Measurements from ENCODE around the gene FMC1. TPM values are rescaled to one million over a fixed set of nuclear protein-coding genes. Genes with fewer than 3 reads are reported as not detected.

The FMC1 gene
- polyA plus RNA-seq, 3 donors from 2014 or later: 35.9 to 59.9 (median 37.2) TPM

DNA sequence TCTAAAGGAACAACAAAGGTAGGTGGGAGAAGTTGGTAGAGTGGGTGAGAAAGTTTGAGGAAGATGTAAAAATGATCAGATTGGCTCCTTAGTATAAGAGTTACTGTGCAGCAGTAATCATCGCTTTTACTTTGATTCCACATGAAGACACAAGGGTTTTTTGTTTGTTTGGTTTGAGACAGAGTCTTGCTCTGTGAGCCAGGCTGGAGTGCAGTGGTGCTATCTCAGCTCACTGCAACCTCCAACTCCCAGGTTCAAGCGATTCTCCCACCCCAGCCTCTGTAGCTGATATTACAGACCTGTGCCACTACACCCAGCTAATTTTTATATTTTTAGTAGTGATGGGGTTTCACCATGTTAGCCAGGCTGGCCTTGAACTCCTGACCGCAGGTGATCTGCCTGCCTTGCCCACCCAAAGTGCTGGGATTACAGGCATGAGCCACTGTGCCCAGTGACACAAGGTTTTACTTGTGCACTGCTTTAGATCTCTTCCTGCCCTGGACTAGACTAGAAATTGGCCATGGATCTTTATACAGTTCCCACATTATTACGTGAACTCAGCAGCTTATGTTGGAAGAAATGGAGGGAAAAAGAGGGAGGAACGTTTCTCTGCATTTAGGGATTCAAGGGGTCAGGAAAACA lies 29.3 kb downstream of the FMC1 start:
- peaks cover 0 to 1% (median 0%) of the 10 kb centered on the region in 3 donors for H3K27me3 Mint-ChIP-seq (ENCODE audit: low read depth in 3 of 3)
- H3K4me1 Mint-ChIP-seq: peaks cover 59 to 93% of the 10 kb centered on the region in 2 donors
- no peak for DNase-seq
- H3K9me3 Mint-ChIP-seq: no peaks in the 10 kb centered on the region
- H3K27ac Mint-ChIP-seq: peak overlapping the region in 2 of 6 donors; percentile 4 to 68
- no peak overlapping the region for H3K4me3 Mint-ChIP-seq
- peaks cover 0 to 4% (median 0%) of the 10 kb centered on the region in 3 donors for H3K36me3 Mint-ChIP-seq

DNA sequence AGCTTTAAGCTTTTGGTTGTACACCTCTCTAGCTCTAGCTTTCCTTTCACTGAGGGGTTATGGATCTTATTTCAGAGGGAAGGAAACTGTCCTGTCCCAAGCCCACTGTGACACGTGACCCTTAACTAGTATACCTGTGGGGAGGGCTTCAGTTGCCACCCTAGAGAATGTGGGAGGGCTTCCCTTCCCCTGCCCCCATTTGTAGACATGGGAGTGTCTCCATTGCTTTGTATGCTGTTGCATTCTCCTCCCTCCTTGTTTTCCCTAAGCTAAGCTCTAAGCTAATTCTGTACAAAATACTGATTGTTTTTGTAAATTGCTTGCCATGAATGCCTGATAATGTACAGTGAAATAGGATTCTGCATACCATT lies 29.8 kb downstream of the FMC1 start:
- H3K27me3 Mint-ChIP-seq (ENCODE audit: low read depth in 3 of 3): peaks cover 0 to 1% (median 0%) of the 10 kb centered on the region in 3 donors
- H3K27ac Mint-ChIP-seq: no peak overlapping the region
- peaks cover 0 to 4% (median 1%) of the 10 kb centered on the region in 3 donors for H3K36me3 Mint-ChIP-seq
- no peaks in the 10 kb centered on the region for H3K9me3 Mint-ChIP-seq
- H3K4me3 Mint-ChIP-seq: no peak overlapping the region
- DNase-seq: no peak
- H3K4me1 Mint-ChIP-seq: peaks cover 54 to 93% of the 10 kb centered on the region in 2 donors

- Mint-ChIP-seq H3K36me3 (peaks cover 0 to 9% (median 8%) of the 10 kb centered on the region in 3 donors), H3K27ac (no peak overlapping the region)
- DNase-seq: no peak
Observed at GRCh38 chr7:139374246-139374645, 33.1 kb downstream of the FMC1 start.

DNA sequence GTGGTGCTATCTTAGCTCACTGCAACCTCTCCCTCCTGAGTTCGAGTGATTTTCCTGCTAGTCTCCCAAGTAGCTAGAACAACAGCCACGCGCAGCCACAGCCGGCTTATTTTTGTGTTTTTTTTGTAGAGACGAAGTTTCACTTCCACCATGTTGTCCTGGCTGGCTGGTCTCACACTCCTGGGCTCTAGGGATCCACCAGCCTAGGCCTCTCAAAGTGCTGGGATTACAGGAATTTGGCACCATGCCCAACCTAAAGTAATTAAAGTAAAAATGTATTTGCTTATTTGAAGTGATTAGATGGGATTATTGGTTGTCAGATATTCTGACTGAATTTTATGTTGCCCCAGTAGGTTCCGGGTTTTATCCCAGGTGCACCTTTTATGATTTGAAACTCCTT lies 41.3 kb downstream of the FMC1 start:
- Mint-ChIP-seq H3K4me1 (peaks cover 3 to 5% of the 10 kb centered on the region in 2 donors), H3K27ac (no peak overlapping the region), H3K4me3 (no peak overlapping the region), H3K27me3 (ENCODE audit: low read depth in 3 of 3) (peaks cover 0 to 8% (median 2%) of the 10 kb centered on the region in 3 donors), H3K36me3 (peaks cover 0 to 6% (median 4%) of the 10 kb centered on the region in 3 donors), H3K9me3 (no peaks in the 10 kb centered on the region)
- no peak for DNase-seq

More at GRCh38 chr7:139374246-139374645, 33.1 kb downstream of the FMC1 start:
- peaks cover 40 to 75% of the 10 kb centered on the region in 2 donors for H3K4me1 Mint-ChIP-seq
- H3K27me3 Mint-ChIP-seq (ENCODE audit: low read depth in 3 of 3): peaks cover 0 to 3% (median 2%) of the 10 kb centered on the region in 3 donors
- H3K4me3 Mint-ChIP-seq: no peak overlapping the region
- no peaks in the 10 kb centered on the region for H3K9me3 Mint-ChIP-seq

- H3K36me3 Mint-ChIP-seq: peaks cover 4 to 19% (median 12%) of the 10 kb centered on the region in 3 donors
- H3K4me3 Mint-ChIP-seq: no peak overlapping the region
Observed at GRCh38 chr7:139384611-139385010, 43.5 kb downstream of the FMC1 start.

GRCh38 chr7:139387594-139387993 lies 46.5 kb downstream of the FMC1 start:
- DNase-seq: no peak
- Mint-ChIP-seq H3K27ac (peak overlapping the region in 2 of 6 donors; percentile 14 to 51), H3K4me1 (peaks cover 13 to 45% of the 10 kb centered on the region in 2 donors), H3K4me3 (no peak overlapping the region), H3K36me3 (peaks cover 8 to 19% (median 17%) of the 10 kb centered on the region in 3 donors), H3K27me3 (ENCODE audit: low read depth in 3 of 3) (peaks cover 0 to 5% (median 0%) of the 10 kb centered on the region in 3 donors), H3K9me3 (no peaks in the 10 kb centered on the region)

More at GRCh38 chr7:139384611-139385010, 43.5 kb downstream of the FMC1 start:
- Mint-ChIP-seq H3K4me1 (peaks cover 11 to 27% of the 10 kb centered on the region in 2 donors), H3K9me3 (no peaks in the 10 kb centered on the region), H3K27ac (no peak overlapping the region), H3K27me3 (ENCODE audit: low read depth in 3 of 3) (peaks cover 0 to 5% (median 0%) of the 10 kb centered on the region in 3 donors)
- no peak for DNase-seq

DNA sequence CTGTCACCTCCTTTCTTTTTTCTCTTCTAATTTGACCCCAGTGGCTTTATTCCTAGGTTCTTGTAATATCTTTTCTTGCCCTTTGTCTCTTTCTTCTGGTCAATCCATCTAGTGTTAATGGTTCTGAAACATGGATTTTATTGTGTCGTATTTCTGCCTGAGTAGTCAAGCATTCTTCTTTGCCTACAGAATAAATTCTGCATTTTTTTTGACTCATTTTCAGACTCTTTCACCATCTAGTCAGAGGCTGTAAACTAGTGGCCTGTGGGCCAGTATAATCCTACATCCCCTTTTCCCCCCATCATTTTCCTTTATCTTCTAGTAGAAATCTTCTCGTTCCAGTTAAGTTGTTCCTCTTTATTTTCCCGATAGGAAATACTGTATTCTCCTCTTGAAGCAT lies 48.0 kb downstream of the FMC1 start:
- H3K9me3 Mint-ChIP-seq: no peaks in the 10 kb centered on the region
- H3K4me3 Mint-ChIP-seq: no peak overlapping the region
- DNase-seq: no peak

DNA sequence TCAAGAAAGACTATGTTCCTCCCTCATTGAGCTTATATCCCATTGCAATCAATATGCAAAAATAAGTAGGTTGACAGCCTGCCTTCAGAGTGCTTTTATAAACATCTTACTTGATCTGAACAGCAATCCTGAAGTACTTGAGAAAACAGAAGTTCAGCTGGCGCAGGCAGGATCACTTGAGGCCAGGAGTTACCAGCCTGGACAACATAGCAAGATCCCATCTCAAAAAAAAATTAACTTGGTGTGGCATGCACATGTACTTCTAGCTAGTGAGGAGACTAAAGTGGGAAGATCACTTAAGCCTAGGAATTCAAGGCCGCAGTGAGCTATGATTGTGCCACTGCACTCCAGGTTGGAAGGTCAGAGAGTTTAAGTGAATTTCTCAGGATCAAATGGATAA lies 48.6 kb downstream of the FMC1 start:
- Mint-ChIP-seq H3K4me3 (no peak overlapping the region), H3K36me3 (peaks cover 8 to 19% (median 17%) of the 10 kb centered on the region in 3 donors), H3K4me1 (peaks cover 27 to 59% of the 10 kb centered on the region in 2 donors), H3K27ac (peak overlapping the region in 1 of 6 donors; percentile 43), H3K27me3 (ENCODE audit: low read depth in 3 of 3) (peaks cover 0 to 5% (median 0%) of the 10 kb centered on the region in 3 donors), H3K9me3 (no peaks in the 10 kb centered on the region)
- DNase-seq: no peak

More for the DNA sequence above, 48.0 kb downstream of the FMC1 start:
- Mint-ChIP-seq H3K27me3 (ENCODE audit: low read depth in 3 of 3) (peaks cover 0 to 5% (median 0%) of the 10 kb centered on the region in 3 donors), H3K4me1 (peaks cover 21 to 53% of the 10 kb centered on the region in 2 donors), H3K36me3 (peaks cover 8 to 19% (median 17%) of the 10 kb centered on the region in 3 donors), H3K27ac (peak overlapping the region in 2 of 6 donors; percentile 29 to 43)

DNA sequence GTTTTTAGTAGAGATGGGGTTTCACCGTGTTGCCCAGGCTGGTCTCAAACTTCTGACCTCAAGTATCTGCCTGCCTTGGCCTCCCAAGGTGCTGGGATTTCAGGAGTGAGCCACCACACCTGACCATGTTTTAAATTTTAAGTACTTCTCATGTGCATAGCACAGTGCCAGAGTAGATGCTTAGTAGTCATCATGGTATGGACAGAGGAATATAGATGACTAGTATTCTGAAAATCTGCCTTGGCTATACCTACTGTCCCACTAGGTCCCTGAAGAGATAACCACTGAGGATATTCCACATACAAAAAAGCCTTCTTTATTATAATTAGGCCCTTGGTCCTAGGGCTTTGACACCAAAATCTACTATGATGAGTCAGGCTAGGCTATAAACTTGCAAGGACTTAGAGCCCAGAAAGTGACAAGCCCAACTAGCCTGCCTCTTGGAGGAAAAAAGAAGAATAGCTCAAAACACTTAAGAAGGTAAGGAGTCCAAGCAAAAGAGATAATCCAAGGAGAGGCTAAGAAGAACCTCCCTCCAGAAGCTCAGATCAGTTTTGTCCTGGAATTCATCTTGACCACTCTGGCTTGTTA lies 52.6 kb downstream of the FMC1 start:
- peak overlapping the region in 4 of 6 donors; percentile 39 to 76 (median 48) for H3K27ac Mint-ChIP-seq
- peaks cover 8 to 21% (median 10%) of the 10 kb centered on the region in 3 donors for H3K36me3 Mint-ChIP-seq
- H3K9me3 Mint-ChIP-seq: no peaks in the 10 kb centered on the region
- H3K27me3 Mint-ChIP-seq (ENCODE audit: low read depth in 3 of 3): peaks cover 0 to 3% (median 0%) of the 10 kb centered on the region in 3 donors
- no peak overlapping the region for H3K4me3 Mint-ChIP-seq
- DNase-seq: no peak
- peaks cover 28 to 77% of the 10 kb centered on the region in 2 donors for H3K4me1 Mint-ChIP-seq

- Mint-ChIP-seq H3K27ac (peak overlapping the region; percentile 0 to 76 (median 39)), H3K9me3 (no peaks in the 10 kb centered on the region), H3K4me1 (peaks cover 28 to 71% of the 10 kb centered on the region in 2 donors), H3K36me3 (peaks cover 4 to 22% (median 10%) of the 10 kb centered on the region in 3 donors), H3K4me3 (peak overlapping the region in 1 of 5 donors; percentile 28), H3K27me3 (ENCODE audit: low read depth in 3 of 3) (peaks cover 0 to 3% (median 0%) of the 10 kb centered on the region in 3 donors)
- DNase-seq: no peak
Observed at GRCh38 chr7:139394540-139394939, 53.4 kb downstream of the FMC1 start.

Other genes starting within 250 kb of the FMC1 start
- 100 to 1,000 TPM in 1 of 3 donors, 10 to 100 TPM in 2; 69.4 to 121 (median 74.5) TPM for gene ZC3HAV1, start 231.6 kb upstream of the FMC1 start, polyA plus RNA-seq
- 1 to 10 TPM in 1 of 3 donors, under 1 TPM in 2; 0.67 to 1.9 (median 0.91) TPM for gene UBN2, start 110.1 kb upstream of the FMC1 start, polyA plus RNA-seq
- 10 to 100 TPM; 44.4 to 74.2 (median 46.3) TPM for gene LUC7L2, start 18.6 kb downstream of the FMC1 start, polyA plus RNA-seq
- gene KLRG2, start 142.3 kb downstream of the FMC1 start, polyA plus RNA-seq: not detected
- gene CLEC2L, start 182.3 kb downstream of the FMC1 start, polyA plus RNA-seq: under 1 TPM in 1 of 3 donors, not detected in 2; 0.19 TPM